Vagina (tissue), 2 donors: Measurements from ENCODE around the gene SPATA21.

Experiments used
- POLR2A ChIP-seq, 2 donors: fragments of 450-650 bp; IDR thresholded peaks; one replicate each; pipeline ENCODE4 v1.6.1; 2017; ENCODE audit warnings: antibody characterized with exemption in 2 of 2, mild to moderate bottlenecking in 2 of 2, moderate library complexity in 2 of 2
- TF ChIP-seq, protein P1 (sequence below), 3 experiments: fragments of 450-650 bp in 2 of 3; fragments of 200-600 bp in 1 of 3; sonication (generic) in 1 of 3; IDR thresholded peaks; one replicate each; pipeline ENCODE4 v1.5.1; 2017 to 2019; ENCODE audit warnings: antibody characterized with exemption in 3 of 3, mild to moderate bottlenecking in 2 of 3, moderate library complexity in 2 of 3

DNA sequence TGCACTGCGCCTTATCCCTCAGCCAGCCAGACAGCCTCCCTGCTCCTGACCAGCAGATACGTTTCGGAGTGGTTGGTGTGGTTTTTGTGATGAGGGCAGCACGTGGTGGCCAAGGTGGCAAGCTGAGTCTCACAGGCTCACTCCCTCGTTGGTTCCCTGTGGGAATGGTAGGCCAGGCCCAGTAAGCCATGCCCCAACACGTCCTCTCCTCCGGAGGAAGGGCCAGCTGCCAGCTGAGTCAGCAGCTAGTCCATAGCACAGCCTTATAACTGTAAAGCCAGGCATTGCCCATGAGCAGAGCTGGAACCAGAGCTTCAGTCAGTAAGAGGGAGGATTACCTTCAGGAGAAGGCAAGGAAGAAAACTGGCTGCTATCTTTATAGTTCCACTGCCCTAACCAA lies 40.6 kb downstream of the SPATA21 start:
- TF ChIP-seq, protein P1, sequence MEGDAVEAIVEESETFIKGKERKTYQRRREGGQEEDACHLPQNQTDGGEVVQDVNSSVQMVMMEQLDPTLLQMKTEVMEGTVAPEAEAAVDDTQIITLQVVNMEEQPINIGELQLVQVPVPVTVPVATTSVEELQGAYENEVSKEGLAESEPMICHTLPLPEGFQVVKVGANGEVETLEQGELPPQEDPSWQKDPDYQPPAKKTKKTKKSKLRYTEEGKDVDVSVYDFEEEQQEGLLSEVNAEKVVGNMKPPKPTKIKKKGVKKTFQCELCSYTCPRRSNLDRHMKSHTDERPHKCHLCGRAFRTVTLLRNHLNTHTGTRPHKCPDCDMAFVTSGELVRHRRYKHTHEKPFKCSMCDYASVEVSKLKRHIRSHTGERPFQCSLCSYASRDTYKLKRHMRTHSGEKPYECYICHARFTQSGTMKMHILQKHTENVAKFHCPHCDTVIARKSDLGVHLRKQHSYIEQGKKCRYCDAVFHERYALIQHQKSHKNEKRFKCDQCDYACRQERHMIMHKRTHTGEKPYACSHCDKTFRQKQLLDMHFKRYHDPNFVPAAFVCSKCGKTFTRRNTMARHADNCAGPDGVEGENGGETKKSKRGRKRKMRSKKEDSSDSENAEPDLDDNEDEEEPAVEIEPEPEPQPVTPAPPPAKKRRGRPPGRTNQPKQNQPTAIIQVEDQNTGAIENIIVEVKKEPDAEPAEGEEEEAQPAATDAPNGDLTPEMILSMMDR (IDR thresholded peaks at IDR 0.05): no peak
- no peak for TF ChIP-seq POLR2A (IDR thresholded peaks at IDR 0.05)
